CD4-positive, alpha-beta T cell treated with Interleukin-4 for 1 hour (primary cell): ENCODE results near the gene NUP93.
"Not testable (repeated sequence)": the region's sequence is repeated elsewhere in the genome, so short reads cannot be mapped to it uniquely, and the experiment has no call there.

Experiments
- DNase-seq, 2 donors: peaks; one replicate each; pipeline ENCODE4 v3.0.0-alpha.2; 2020 to 2022

The NUP93 gene

GRCh38 chr16:56709443-56710040 lies 20.4 kb upstream of the NUP93 start:
- no peak for DNase-seq

- no peak for DNase-seq
Observed at GRCh38 chr16:56710181-56710737, 19.7 kb upstream of the NUP93 start.

GRCh38 chr16:56711862-56712261 lies 18.1 kb upstream of the NUP93 start:
- no peak for DNase-seq

GRCh38 chr16:56713794-56714193 lies 16.1 kb upstream of the NUP93 start:
- DNase-seq: no peak

- DNase-seq: no peak
Observed at GRCh38 chr16:56715126-56715525, 14.8 kb upstream of the NUP93 start.

- no peak for DNase-seq
Observed at GRCh38 chr16:56716761-56717160, 13.2 kb upstream of the NUP93 start.

- not testable (repeated sequence) for DNase-seq
Observed at GRCh38 chr16:56717532-56717931, 12.4 kb upstream of the NUP93 start.

GRCh38 chr16:56722200-56722842 lies 7.6 kb upstream of the NUP93 start:
- DNase-seq: no peak

- no peak for DNase-seq
Observed at GRCh38 chr16:56724191-56724590, 5.7 kb upstream of the NUP93 start.

- no peak for DNase-seq
Observed at GRCh38 chr16:56726283-56726682, 3.6 kb upstream of the NUP93 start.

GRCh38 chr16:56726926-56727325 lies 3.0 kb upstream of the NUP93 start:
- DNase-seq: no peak

- DNase-seq: no peak
Observed at GRCh38 chr16:56728027-56728426, 1.9 kb upstream of the NUP93 start.

GRCh38 chr16:56728980-56729734 lies 772 bp upstream of the NUP93 start:
- no peak for DNase-seq

GRCh38 chr16:56732366-56732765 lies 2.4 kb downstream of the NUP93 start:
- DNase-seq: no peak

GRCh38 chr16:56732832-56733231 lies 2.9 kb downstream of the NUP93 start:
- DNase-seq: no peak

GRCh38 chr16:56734429-56734828 lies 4.5 kb downstream of the NUP93 start:
- DNase-seq: no peak

GRCh38 chr16:56736476-56736875 lies 6.5 kb downstream of the NUP93 start:
- no peak for DNase-seq

- no peak for DNase-seq
Observed at GRCh38 chr16:56737539-56737938, 7.6 kb downstream of the NUP93 start.

GRCh38 chr16:56738221-56738620 lies 8.3 kb downstream of the NUP93 start:
- no peak for DNase-seq

GRCh38 chr16:56739378-56739777 lies 9.4 kb downstream of the NUP93 start:
- not testable (repeated sequence) for DNase-seq

- DNase-seq: no peak
Observed at GRCh38 chr16:56741399-56741798, 11.5 kb downstream of the NUP93 start.

- DNase-seq: no peak
Observed at GRCh38 chr16:56742030-56742984, 12.4 kb downstream of the NUP93 start.

- no peak for DNase-seq
Observed at GRCh38 chr16:56743840-56744239, 13.9 kb downstream of the NUP93 start.
